Lower lobe of right lung (tissue), 2 donors: Measurements from ENCODE around the gene CRACR2A. TPM values are rescaled to one million over a fixed set of nuclear protein-coding genes. Genes with fewer than 3 reads are reported as not detected.

ENCODE experiments used
- ATAC-seq, 2 donors: fragments of 200-7000 bp; cut with Tn5 transposase; one replicate each; pipeline ENCODE4 v1.9.1; 2020 to 2022; ENCODE audit warnings: mild to moderate bottlenecking in 2 of 2, moderate library complexity in 2 of 2
- DNase-seq: peaks from one replicate; pipeline ENCODE4 v3.0.0-alpha.2; 2020
- H3K27ac ChIP-seq: fragments of 200-600 bp; one replicate; pipeline ENCODE4 v1.8.0; 2022
- H3K27me3 ChIP-seq: fragments of 200-600 bp; one replicate; pipeline ENCODE4 v1.8.0; 2022; ENCODE audit warnings: low read depth
- H3K36me3 ChIP-seq: fragments of 200-600 bp; one replicate; pipeline ENCODE4 v1.8.0; 2022; ENCODE audit warnings: mild to moderate bottlenecking
- H3K4me1 ChIP-seq: fragments of 200-600 bp; one replicate; pipeline ENCODE4 v1.8.0; 2022
- H3K4me3 ChIP-seq: fragments of 200-600 bp; one replicate; pipeline ENCODE4 v1.8.0; 2022; ENCODE audit warnings: mild to moderate bottlenecking
- H3K9me3 ChIP-seq: fragments of 200-600 bp; one replicate; pipeline ENCODE4 v1.8.0; 2022
- CTCF ChIP-seq: fragments of 200-600 bp; IDR thresholded peaks from one replicate; pipeline ENCODE4 v1.8.0; 2022; ENCODE audit warnings: antibody characterized with exemption, mild to moderate bottlenecking
- intact Hi-C: fragments of 100-400 bp; cut with DNase I; formaldehyde crosslinking; loops from one replicate; pipeline ENCODE4 v1.11.0; 2022
- total RNA-seq: library from RNA; stranded (reverse); fragmentation: NEBNext Ultra II Directional; extraction: Animal tissue kit (Norgen Biotek cat#: 25700); gene quantifications from one replicate; pipeline ENCODE4 v1.2.1, GENCODE V29; 2021
- donor health status: DM: no; HTN: yes; CAD: no; lungs with severe emphysema.

Gene CRACR2A
- total RNA-seq, 1 donor from 2014 or later = 7.9 TPM

DNA sequence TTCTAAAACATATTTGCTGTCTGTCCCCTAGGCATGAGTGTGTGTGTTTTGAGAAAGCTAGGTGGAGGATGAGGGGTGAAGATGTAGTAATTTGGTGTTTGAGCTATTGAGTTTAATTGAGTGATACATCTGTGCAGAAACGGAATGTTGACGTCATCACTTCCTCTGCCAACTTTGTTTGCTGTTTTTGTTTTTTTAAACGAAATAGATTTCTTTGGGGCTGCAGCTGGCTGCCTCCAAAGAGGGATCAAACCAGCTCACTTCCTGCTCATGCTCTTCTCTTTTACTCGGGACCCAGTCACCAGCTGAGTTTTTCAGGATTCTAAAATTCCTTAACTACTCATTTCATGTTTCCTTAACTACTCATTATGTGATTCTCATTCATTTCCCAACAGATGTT lies 19.5 kb upstream of the CRACR2A start:
- no peaks in the 10 kb centered on the region for H3K9me3 ChIP-seq
- intact Hi-C loops = no loop called here

GRCh38 chr12:3771853-3772252 lies 18.9 kb upstream of the CRACR2A start:
- no peaks in the 10 kb centered on the region for H3K27me3 ChIP-seq
- TF ChIP-seq CTCF = no peak
- no peak overlapping the region for H3K27ac ChIP-seq
- intact Hi-C loops = no loop called here
- no peak for DNase-seq
- no peak overlapping the region for H3K4me3 ChIP-seq
- H3K9me3 ChIP-seq = no peaks in the 10 kb centered on the region
- H3K36me3 ChIP-seq = no peaks in the 10 kb centered on the region
- H3K4me1 ChIP-seq = no peaks in the 10 kb centered on the region
- no peak for ATAC-seq

More for the DNA sequence above, 19.5 kb upstream of the CRACR2A start:
- Histone ChIP-seq H3K27ac (no peak overlapping the region), H3K36me3 (no peaks in the 10 kb centered on the region), H3K4me3 (no peak overlapping the region), H3K27me3 (no peaks in the 10 kb centered on the region), H3K4me1 (no peaks in the 10 kb centered on the region)
- no peak for DNase-seq
- TF ChIP-seq CTCF = no peak
- no peak for ATAC-seq

GRCh38 chr12:3770891-3771290 lies 18.0 kb upstream of the CRACR2A start:
- intact Hi-C loops = no loop called here
- Histone ChIP-seq H3K27ac (no peak overlapping the region), H3K36me3 (no peaks in the 10 kb centered on the region), H3K9me3 (no peaks in the 10 kb centered on the region), H3K4me1 (no peaks in the 10 kb centered on the region), H3K4me3 (no peak overlapping the region), H3K27me3 (no peaks in the 10 kb centered on the region)
- DNase-seq = no peak
- ATAC-seq = no peak
- no peak for TF ChIP-seq CTCF

DNA sequence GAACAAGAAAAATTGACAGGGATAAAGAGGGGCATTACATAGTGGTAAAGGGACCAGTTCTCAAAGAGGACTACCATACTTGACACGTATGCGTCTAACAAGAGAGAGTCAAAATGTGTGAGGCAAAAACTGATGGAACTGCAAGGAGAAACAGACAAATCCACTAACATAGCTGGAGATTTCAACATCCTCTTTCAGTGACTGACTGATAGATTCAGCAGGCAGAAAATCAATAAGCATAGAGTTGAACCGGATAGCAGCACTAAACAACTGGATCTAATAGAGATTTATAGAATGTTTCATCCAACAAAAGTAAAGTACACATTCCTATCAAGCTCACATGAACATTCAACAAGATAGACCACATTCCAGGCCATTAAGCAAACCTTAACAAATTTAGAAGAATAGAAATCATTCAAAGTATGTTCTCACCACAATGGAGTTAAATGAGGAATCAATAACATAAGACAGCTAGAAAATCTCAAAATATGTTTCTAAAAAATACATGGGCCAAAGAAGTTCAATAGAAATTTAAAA lies 16.1 kb upstream of the CRACR2A start:
- no peak overlapping the region for H3K27ac ChIP-seq
- no peaks in the 10 kb centered on the region for H3K27me3 ChIP-seq
- no peak overlapping the region for H3K4me3 ChIP-seq
- no peaks in the 10 kb centered on the region for H3K4me1 ChIP-seq
- DNase-seq (no peak), ATAC-seq (no peak)
- H3K36me3 ChIP-seq = no peaks in the 10 kb centered on the region
- no peak for TF ChIP-seq CTCF
- H3K9me3 ChIP-seq = no peaks in the 10 kb centered on the region
- intact Hi-C loops = no loop called here

DNA sequence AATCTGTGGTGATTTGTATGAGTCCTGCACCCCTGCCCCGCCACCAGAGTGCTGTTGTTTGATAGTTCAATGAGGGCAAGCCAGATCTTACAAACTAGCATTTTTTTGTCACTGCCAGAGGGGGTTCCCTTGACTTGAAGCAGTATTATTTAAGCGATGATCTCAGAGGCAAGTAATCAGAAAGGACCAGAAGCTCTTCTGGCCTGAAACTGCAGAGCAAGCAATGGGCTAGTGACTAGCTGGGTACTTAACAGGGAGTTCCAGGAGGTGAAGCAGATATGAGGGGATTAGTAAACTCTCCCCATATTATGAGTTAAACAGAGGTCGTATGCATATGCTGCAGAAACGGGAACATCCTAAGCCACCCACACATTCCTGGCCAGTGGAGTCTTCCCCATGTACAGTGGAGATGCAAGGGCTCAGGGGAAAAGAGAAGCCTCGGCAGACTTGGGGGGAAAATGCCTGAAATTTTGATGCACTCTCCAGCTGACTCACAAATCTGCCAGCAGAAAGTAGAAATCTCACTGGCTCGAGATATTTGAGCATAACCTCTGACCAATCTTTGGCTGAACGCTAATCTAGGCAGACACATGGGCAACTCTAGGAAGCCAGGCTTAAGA lies 8.3 kb upstream of the CRACR2A start:
- Histone ChIP-seq H3K36me3 (no peaks in the 10 kb centered on the region), H3K9me3 (no peaks in the 10 kb centered on the region), H3K4me1 (no peaks in the 10 kb centered on the region), H3K4me3 (no peak overlapping the region), H3K27ac (no peak overlapping the region), H3K27me3 (no peaks in the 10 kb centered on the region)
- ATAC-seq (no peak), DNase-seq (no peak)
- intact Hi-C loops = no loop called here
- TF ChIP-seq CTCF = no peak
